ENCODE data around the gene CLMP. TPM values are rescaled to one million over a fixed set of nuclear protein-coding genes. Genes with fewer than 3 reads are reported as not detected.

The CLMP gene
- total and polyA plus RNA-seq, 4 donors: 8.2 to 107 (median 47.4) TPM

- 83 to 84% methylated on average over 18 of the region's 18 CpGs for WGBS, 2 donors
- no peak for DNase-seq
Measured at GRCh38 chr11:123047266-123047946, 147.6 kb downstream of the CLMP start.

GRCh38 chr11:123046473-123047259, 148.4 kb downstream of the CLMP start:
- ATAC-seq (ENCODE audit: low FRiP score) (no peak), DNase-seq (no peak)
- H3K9me3 ChIP-seq (ENCODE audit: control insufficient read depth, low read length): no peaks in the 10 kb centered on the region
- no peak overlapping the region for H3K4me3 ChIP-seq (ENCODE audit: low read length in 2 of 2)
- H3K4me1 ChIP-seq (ENCODE audit: control insufficient read depth in 1 of 2, insufficient read depth in 2 of 2, low read length in 2 of 2): no peaks in the 10 kb centered on the region
- intact Hi-C loops (cut with DNase I): no loop called here
- no peaks in the 10 kb centered on the region for H3K36me3 ChIP-seq (ENCODE audit: control insufficient read depth in 1 of 2, insufficient read depth in 2 of 2, low read length in 1 of 2)
- WGBS, 2 donors: 89 to 92% methylated on average over 5 of the region's 5 CpGs
- H3K27ac ChIP-seq (ENCODE audit: low read depth in 1 of 2, low read length in 2 of 2): no peak overlapping the region
- H3K27me3 ChIP-seq (ENCODE audit: control insufficient read depth in 1 of 2, insufficient read depth in 2 of 2, low read length in 1 of 2): no peaks in the 10 kb centered on the region

More at GRCh38 chr11:123047266-123047946, 147.6 kb downstream of the CLMP start:
- no peak overlapping the region for H3K27ac ChIP-seq (ENCODE audit: low read depth in 1 of 2, low read length in 2 of 2)
- no peaks in the 10 kb centered on the region for H3K9me3 ChIP-seq (ENCODE audit: control insufficient read depth, low read length)
- H3K4me3 ChIP-seq (ENCODE audit: low read length in 2 of 2): no peak overlapping the region
- H3K4me1 ChIP-seq (ENCODE audit: control insufficient read depth in 1 of 2, insufficient read depth in 2 of 2, low read length in 2 of 2): no peaks in the 10 kb centered on the region
- ATAC-seq (ENCODE audit: low FRiP score): no peak
- intact Hi-C loops (cut with DNase I): no loop called here
- H3K36me3 ChIP-seq (ENCODE audit: control insufficient read depth in 1 of 2, insufficient read depth in 2 of 2, low read length in 1 of 2): no peaks in the 10 kb centered on the region
- H3K27me3 ChIP-seq (ENCODE audit: control insufficient read depth in 1 of 2, insufficient read depth in 2 of 2, low read length in 1 of 2): no peaks in the 10 kb centered on the region

- no peak for ATAC-seq (ENCODE audit: low FRiP score)
- no peaks in the 10 kb centered on the region for H3K27me3 ChIP-seq (ENCODE audit: control insufficient read depth in 1 of 2, insufficient read depth in 2 of 2, low read length in 1 of 2)
- no peak overlapping the region for H3K27ac ChIP-seq (ENCODE audit: low read depth in 1 of 2, low read length in 2 of 2)
- H3K4me1 ChIP-seq (ENCODE audit: control insufficient read depth in 1 of 2, insufficient read depth in 2 of 2, low read length in 2 of 2): no peaks in the 10 kb centered on the region
- 99 to 100% methylated on average over 1 of the region's 1 CpG for WGBS, 2 donors
- no peaks in the 10 kb centered on the region for H3K36me3 ChIP-seq (ENCODE audit: control insufficient read depth in 1 of 2, insufficient read depth in 2 of 2, low read length in 1 of 2)
- no peak overlapping the region for H3K4me3 ChIP-seq (ENCODE audit: low read length in 2 of 2)
- H3K9me3 ChIP-seq (ENCODE audit: control insufficient read depth, low read length): no peaks in the 10 kb centered on the region
- DNase-seq: no peak
- intact Hi-C loops (cut with DNase I): no loop called here
Measured at GRCh38 chr11:123045101-123045500, 149.9 kb downstream of the CLMP start.

- Histone ChIP-seq H3K4me1 (ENCODE audit: control insufficient read depth in 1 of 2, insufficient read depth in 2 of 2, low read length in 2 of 2) (no peaks in the 10 kb centered on the region), H3K27me3 (ENCODE audit: control insufficient read depth in 1 of 2, insufficient read depth in 2 of 2, low read length in 1 of 2) (no peaks in the 10 kb centered on the region), H3K27ac (ENCODE audit: low read depth in 1 of 2, low read length in 2 of 2) (no peak overlapping the region), H3K4me3 (ENCODE audit: low read length in 2 of 2) (no peak overlapping the region), H3K9me3 (ENCODE audit: control insufficient read depth, low read length) (no peaks in the 10 kb centered on the region), H3K36me3 (ENCODE audit: control insufficient read depth in 1 of 2, insufficient read depth in 2 of 2, low read length in 1 of 2) (no peaks in the 10 kb centered on the region)
- DNase-seq (no peak), ATAC-seq (ENCODE audit: low FRiP score) (no peak)
- intact Hi-C loops (cut with DNase I): no loop called here
- 95 to 96% methylated on average over 10 of the region's 10 CpGs for WGBS, 2 donors
Measured at GRCh38 chr11:123041185-123041584, 153.9 kb downstream of the CLMP start.

DNA sequence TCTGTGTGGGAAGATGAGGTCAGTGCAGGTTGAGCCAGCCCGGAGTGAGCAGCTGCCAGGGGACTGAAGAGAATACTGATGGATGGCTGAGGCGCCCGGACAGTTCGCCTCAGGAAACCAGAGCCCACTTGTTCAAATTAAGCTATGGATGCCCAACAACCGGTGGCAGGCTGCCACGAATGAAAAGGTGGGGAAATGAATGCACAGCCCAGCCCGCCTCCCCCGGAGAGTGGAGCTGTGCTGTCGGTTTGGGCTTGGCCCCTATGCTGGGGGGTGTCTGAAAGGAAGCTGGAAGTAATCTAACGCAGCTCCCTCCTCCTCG, 155.0 kb downstream of the CLMP start:
- no peak overlapping the region for H3K4me3 ChIP-seq (ENCODE audit: low read length in 2 of 2)
- intact Hi-C loops (cut with DNase I): no loop called here
- DNase-seq: no peak
- no peaks in the 10 kb centered on the region for H3K9me3 ChIP-seq (ENCODE audit: control insufficient read depth, low read length)
- H3K36me3 ChIP-seq (ENCODE audit: control insufficient read depth in 1 of 2, insufficient read depth in 2 of 2, low read length in 1 of 2): no peaks in the 10 kb centered on the region
- H3K4me1 ChIP-seq (ENCODE audit: control insufficient read depth in 1 of 2, insufficient read depth in 2 of 2, low read length in 2 of 2): no peaks in the 10 kb centered on the region
- no peak for ATAC-seq (ENCODE audit: low FRiP score)
- H3K27me3 ChIP-seq (ENCODE audit: control insufficient read depth in 1 of 2, insufficient read depth in 2 of 2, low read length in 1 of 2): no peaks in the 10 kb centered on the region
- H3K27ac ChIP-seq (ENCODE audit: low read depth in 1 of 2, low read length in 2 of 2): no peak overlapping the region
- 47 to 51% methylated on average over 11 of the region's 11 CpGs for WGBS, 2 donors

DNA sequence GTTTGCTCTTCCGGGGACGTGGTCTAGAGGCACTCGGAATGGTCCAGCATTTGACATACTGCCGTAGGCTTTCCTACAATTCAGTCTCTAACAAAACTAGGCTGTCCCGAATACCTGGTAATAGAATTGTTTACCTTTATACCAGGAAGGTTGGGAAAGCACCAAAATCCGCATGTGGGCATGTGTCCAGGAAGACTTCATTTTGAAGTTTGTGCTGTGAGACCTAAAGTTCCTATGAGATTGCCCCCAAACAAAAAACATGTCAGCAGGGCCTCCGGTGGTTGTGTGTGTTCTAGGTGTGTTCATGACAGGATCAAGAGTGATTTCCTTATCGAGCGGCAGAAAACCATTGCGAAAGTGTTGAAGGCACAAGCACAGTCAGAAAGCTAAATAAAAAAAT, 159.2 kb downstream of the CLMP start:
- DNase-seq (no peak), ATAC-seq (ENCODE audit: low FRiP score) (no peak)
- Histone ChIP-seq H3K27ac (ENCODE audit: low read depth in 1 of 2, low read length in 2 of 2) (no peak overlapping the region), H3K36me3 (ENCODE audit: control insufficient read depth in 1 of 2, insufficient read depth in 2 of 2, low read length in 1 of 2) (no peaks in the 10 kb centered on the region), H3K9me3 (ENCODE audit: control insufficient read depth, low read length) (no peaks in the 10 kb centered on the region), H3K4me3 (ENCODE audit: low read length in 2 of 2) (no peak overlapping the region), H3K4me1 (ENCODE audit: control insufficient read depth in 1 of 2, insufficient read depth in 2 of 2, low read length in 2 of 2) (no peaks in the 10 kb centered on the region), H3K27me3 (ENCODE audit: control insufficient read depth in 1 of 2, insufficient read depth in 2 of 2, low read length in 1 of 2) (no peaks in the 10 kb centered on the region)
- 85 to 89% methylated on average over 10 of the region's 10 CpGs for WGBS, 2 donors
- intact Hi-C loops (cut with DNase I): no loop called here

DNA sequence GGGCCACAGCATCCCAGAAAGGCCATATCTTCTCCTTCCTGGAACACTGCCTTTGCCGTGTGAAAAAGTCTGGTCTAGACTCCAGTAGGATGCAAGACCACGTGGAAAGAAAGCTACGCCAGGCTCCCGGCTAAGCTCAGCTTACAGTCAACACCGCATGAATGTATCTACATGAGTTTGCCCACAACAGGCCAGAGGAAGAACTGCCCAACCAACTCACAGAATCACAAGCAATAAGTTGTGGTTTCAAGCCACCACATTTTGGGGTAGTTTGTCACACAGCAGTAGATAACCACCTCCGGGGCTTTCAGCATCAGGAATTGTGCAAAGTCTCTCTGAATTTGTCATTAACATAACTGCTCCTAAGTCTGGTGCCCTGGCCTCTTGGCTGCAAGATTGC, 160.5 kb downstream of the CLMP start:
- Histone ChIP-seq H3K36me3 (ENCODE audit: control insufficient read depth in 1 of 2, insufficient read depth in 2 of 2, low read length in 1 of 2) (no peaks in the 10 kb centered on the region), H3K27me3 (ENCODE audit: control insufficient read depth in 1 of 2, insufficient read depth in 2 of 2, low read length in 1 of 2) (no peaks in the 10 kb centered on the region), H3K9me3 (ENCODE audit: control insufficient read depth, low read length) (no peaks in the 10 kb centered on the region), H3K4me1 (ENCODE audit: control insufficient read depth in 1 of 2, insufficient read depth in 2 of 2, low read length in 2 of 2) (no peaks in the 10 kb centered on the region), H3K4me3 (ENCODE audit: low read length in 2 of 2) (no peak overlapping the region), H3K27ac (ENCODE audit: low read depth in 1 of 2, low read length in 2 of 2) (no peak overlapping the region)
- WGBS, 2 donors: 76 to 78% methylated on average over 6 of the region's 6 CpGs
- intact Hi-C loops (cut with DNase I): no loop called here
- DNase-seq (no peak), ATAC-seq (ENCODE audit: low FRiP score) (no peak)

DNA sequence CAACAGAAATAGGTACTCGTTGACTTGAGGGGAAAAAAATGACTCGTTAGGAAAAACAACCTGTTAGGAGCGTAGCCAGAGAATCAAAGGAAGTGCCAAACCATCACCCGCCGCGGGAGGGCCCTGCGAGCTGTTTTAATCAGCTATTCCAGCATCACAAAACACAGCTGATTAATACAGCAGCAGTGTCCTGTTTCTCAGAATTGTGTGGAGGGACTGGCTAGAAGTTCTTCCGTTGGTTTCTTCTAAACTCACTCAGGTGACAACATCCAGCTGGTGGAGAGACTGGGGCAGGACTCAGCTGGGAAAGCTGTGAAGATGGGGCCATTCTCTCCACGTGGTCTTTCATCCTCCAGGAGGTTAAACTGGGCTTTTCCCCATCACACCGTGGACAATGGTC, 161.2 kb downstream of the CLMP start:
- ATAC-seq (ENCODE audit: low FRiP score) (peak; percentile 50), DNase-seq (no peak)
- Histone ChIP-seq H3K36me3 (ENCODE audit: control insufficient read depth in 1 of 2, insufficient read depth in 2 of 2, low read length in 1 of 2) (no peaks in the 10 kb centered on the region), H3K9me3 (ENCODE audit: control insufficient read depth, low read length) (no peaks in the 10 kb centered on the region), H3K27me3 (ENCODE audit: control insufficient read depth in 1 of 2, insufficient read depth in 2 of 2, low read length in 1 of 2) (no peaks in the 10 kb centered on the region), H3K27ac (ENCODE audit: low read depth in 1 of 2, low read length in 2 of 2) (no peak overlapping the region), H3K4me3 (ENCODE audit: low read length in 2 of 2) (no peak overlapping the region), H3K4me1 (ENCODE audit: control insufficient read depth in 1 of 2, insufficient read depth in 2 of 2, low read length in 2 of 2) (no peaks in the 10 kb centered on the region)
- intact Hi-C loops (cut with DNase I): no loop called here
- 54 to 63% methylated on average over 10 of the region's 10 CpGs for WGBS, 2 donors

- Histone ChIP-seq H3K27ac (ENCODE audit: low read depth in 1 of 2, low read length in 2 of 2) (no peak overlapping the region), H3K4me1 (ENCODE audit: control insufficient read depth in 1 of 2, insufficient read depth in 2 of 2, low read length in 2 of 2) (no peaks in the 10 kb centered on the region), H3K27me3 (ENCODE audit: control insufficient read depth in 1 of 2, insufficient read depth in 2 of 2, low read length in 1 of 2) (no peaks in the 10 kb centered on the region), H3K36me3 (ENCODE audit: control insufficient read depth in 1 of 2, insufficient read depth in 2 of 2, low read length in 1 of 2) (no peaks in the 10 kb centered on the region), H3K4me3 (ENCODE audit: low read length in 2 of 2) (no peak overlapping the region), H3K9me3 (ENCODE audit: control insufficient read depth, low read length) (no peaks in the 10 kb centered on the region)
- WGBS, 2 donors: 73 to 82% methylated on average over 4 of the region's 4 CpGs
- DNase-seq (no peak), ATAC-seq (ENCODE audit: low FRiP score) (no peak)
- intact Hi-C loops (cut with DNase I): no loop called here
Measured at GRCh38 chr11:123030517-123030916, 164.5 kb downstream of the CLMP start.

All from aorta (tissue), 5 donors.